ENCODE data around the gene SYP.

DNA sequence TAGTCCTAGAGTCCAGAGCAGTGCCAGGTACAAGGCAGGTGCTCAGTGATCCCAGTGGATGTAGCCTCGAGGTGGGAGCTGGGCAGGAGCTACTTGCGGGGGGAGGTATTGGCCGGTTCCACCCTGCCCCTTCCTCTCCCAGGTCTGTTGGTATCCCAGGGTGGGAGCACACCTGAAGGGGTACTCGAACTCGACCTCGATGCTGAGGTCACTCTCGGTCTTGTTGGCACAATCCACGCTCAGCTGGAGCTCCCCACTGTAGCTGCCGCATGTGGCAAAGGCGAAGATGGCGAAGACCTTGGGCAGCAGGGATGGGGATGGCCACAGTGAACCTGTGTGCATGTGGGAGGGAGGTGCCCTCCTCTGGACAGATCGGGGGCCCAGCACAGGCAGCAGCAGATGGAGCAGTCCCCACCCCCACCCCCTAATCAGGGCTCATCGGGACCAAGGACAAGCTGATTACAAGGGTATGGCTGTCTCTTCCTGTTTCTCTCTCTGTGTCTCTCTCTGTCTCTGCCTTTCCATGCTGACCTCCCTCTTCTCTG lies 2.4 kb downstream of the SYP start:
- TF ChIP-seq, protein P1, sequence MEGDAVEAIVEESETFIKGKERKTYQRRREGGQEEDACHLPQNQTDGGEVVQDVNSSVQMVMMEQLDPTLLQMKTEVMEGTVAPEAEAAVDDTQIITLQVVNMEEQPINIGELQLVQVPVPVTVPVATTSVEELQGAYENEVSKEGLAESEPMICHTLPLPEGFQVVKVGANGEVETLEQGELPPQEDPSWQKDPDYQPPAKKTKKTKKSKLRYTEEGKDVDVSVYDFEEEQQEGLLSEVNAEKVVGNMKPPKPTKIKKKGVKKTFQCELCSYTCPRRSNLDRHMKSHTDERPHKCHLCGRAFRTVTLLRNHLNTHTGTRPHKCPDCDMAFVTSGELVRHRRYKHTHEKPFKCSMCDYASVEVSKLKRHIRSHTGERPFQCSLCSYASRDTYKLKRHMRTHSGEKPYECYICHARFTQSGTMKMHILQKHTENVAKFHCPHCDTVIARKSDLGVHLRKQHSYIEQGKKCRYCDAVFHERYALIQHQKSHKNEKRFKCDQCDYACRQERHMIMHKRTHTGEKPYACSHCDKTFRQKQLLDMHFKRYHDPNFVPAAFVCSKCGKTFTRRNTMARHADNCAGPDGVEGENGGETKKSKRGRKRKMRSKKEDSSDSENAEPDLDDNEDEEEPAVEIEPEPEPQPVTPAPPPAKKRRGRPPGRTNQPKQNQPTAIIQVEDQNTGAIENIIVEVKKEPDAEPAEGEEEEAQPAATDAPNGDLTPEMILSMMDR (IDR thresholded peaks at IDR 0.05; ENCODE audit: low read depth, low read length), result no peak
- TF ChIP-seq EZH2phosphoT487 (IDR thresholded peaks at IDR 0.05; ENCODE audit: low read depth), result no peak
